HL-60 (cell line): ENCODE data around the gene PGAP6.

Experiments
- DNase-seq, 2 experiments: peaks; one replicate each; pipeline ENCODE4 v3.0.0-alpha.2; 2010 to 2020; ENCODE audit warnings: low read depth in 1 of 2, low spot score in 1 of 2
- H3K27ac ChIP-seq: fragments of 250-450 bp; sonication (Bioruptor Pico); replicated peaks from 2 replicates; pipeline ENCODE4 v1.5.1; 2020; ENCODE audit warnings: mild to moderate bottlenecking, moderate library complexity
- H3K27me3 ChIP-seq: fragments of 250-450 bp; sonication (Bioruptor Pico); 2 replicates; pipeline ENCODE4 v1.5.1; 2021; ENCODE audit warnings: mild to moderate bottlenecking, moderate library complexity; ENCODE audit not compliant: insufficient read depth, poor library complexity, severe bottlenecking
- H3K4me3 ChIP-seq: replicated peaks from 2 replicates; pipeline ENCODE4 v1.5.1; 2011; ENCODE audit warnings: mild to moderate bottlenecking, control low read depth, low read length; ENCODE audit not compliant: insufficient read depth
- GABPA ChIP-seq: IDR thresholded peaks from 2 replicates; pipeline ENCODE4 v1.6.1; 2012; ENCODE audit warnings: low read depth
- POLR2AphosphoS5 ChIP-seq: IDR thresholded peaks from 2 replicates; pipeline ENCODE4 v1.6.1; 2012; ENCODE audit warnings: low read depth
- SPI1 ChIP-seq: IDR thresholded peaks from 2 replicates; pipeline ENCODE4 v1.6.1; 2012; ENCODE audit warnings: low read depth, mild to moderate bottlenecking, borderline replicate concordance
- TF ChIP-seq, protein P1 (sequence below): IDR thresholded peaks from one replicate; pipeline ENCODE4 v1.5.1; 2011; ENCODE audit warnings: low read length, control low read depth, inconsistent platforms; ENCODE audit not compliant: insufficient read depth
- TF ChIP-seq, protein P2 (sequence below): IDR thresholded peaks from 2 replicates; pipeline ENCODE4 v1.6.1; 2012; ENCODE audit warnings: low read depth; ENCODE audit not compliant: insufficient replicate concordance

The PGAP6 gene

GRCh38 chr16:339680-340079 is 42.1 kb downstream of the PGAP6 start:
- H3K27ac ChIP-seq: peak overlapping the region; percentile 94
- no peak overlapping the region for H3K4me3 ChIP-seq
- TF ChIP-seq GABPA: no peak
- TF ChIP-seq POLR2AphosphoS5: peak; percentile 85
- TF ChIP-seq, protein P1, sequence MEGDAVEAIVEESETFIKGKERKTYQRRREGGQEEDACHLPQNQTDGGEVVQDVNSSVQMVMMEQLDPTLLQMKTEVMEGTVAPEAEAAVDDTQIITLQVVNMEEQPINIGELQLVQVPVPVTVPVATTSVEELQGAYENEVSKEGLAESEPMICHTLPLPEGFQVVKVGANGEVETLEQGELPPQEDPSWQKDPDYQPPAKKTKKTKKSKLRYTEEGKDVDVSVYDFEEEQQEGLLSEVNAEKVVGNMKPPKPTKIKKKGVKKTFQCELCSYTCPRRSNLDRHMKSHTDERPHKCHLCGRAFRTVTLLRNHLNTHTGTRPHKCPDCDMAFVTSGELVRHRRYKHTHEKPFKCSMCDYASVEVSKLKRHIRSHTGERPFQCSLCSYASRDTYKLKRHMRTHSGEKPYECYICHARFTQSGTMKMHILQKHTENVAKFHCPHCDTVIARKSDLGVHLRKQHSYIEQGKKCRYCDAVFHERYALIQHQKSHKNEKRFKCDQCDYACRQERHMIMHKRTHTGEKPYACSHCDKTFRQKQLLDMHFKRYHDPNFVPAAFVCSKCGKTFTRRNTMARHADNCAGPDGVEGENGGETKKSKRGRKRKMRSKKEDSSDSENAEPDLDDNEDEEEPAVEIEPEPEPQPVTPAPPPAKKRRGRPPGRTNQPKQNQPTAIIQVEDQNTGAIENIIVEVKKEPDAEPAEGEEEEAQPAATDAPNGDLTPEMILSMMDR: no peak
- TF ChIP-seq SPI1: peak; percentile 5; the same call in 1 of the 2 replicates
- DNase-seq: peak; percentile 54 to 93
- no peaks in the 10 kb centered on the region for H3K27me3 ChIP-seq

DNA sequence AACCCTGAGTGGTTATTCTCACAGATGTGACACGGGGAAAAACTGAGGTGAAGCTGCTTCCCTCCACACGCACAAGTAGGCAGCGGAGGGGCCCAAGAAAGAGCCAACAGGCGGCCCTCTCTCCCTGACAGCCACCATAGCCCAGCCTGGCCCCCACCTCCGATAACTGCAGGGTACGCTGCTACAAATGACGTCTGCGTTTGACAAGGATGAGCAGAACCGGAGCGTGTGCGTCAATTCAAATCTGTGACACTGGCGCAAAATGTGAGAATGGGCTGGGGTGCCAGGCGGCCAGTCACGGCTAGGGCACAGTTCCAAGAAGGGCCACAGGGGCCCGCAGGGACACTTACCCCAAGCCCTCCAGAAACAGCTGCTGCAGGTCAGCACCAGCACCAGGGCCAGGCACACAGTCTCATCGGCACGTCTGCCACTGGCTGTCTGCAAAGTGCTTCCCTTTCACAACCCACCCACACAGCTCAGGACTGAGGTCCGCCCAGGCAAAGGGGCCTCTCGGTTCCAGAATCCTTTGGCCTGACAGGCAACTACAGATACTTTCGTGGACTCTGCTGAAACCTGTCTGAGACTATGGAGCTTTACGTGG is 43.7 kb downstream of the PGAP6 start:
- peak in 1 of 2 experiments; percentile 72 for DNase-seq
- Histone ChIP-seq H3K27me3 (no peaks in the 10 kb centered on the region), H3K27ac (peak overlapping the region; percentile 94), H3K4me3 (no peak overlapping the region)
- TF ChIP-seq, protein P1: no peak
- no peak for TF ChIP-seq GABPA
- no peak for TF ChIP-seq POLR2AphosphoS5
- TF ChIP-seq, protein P2, sequence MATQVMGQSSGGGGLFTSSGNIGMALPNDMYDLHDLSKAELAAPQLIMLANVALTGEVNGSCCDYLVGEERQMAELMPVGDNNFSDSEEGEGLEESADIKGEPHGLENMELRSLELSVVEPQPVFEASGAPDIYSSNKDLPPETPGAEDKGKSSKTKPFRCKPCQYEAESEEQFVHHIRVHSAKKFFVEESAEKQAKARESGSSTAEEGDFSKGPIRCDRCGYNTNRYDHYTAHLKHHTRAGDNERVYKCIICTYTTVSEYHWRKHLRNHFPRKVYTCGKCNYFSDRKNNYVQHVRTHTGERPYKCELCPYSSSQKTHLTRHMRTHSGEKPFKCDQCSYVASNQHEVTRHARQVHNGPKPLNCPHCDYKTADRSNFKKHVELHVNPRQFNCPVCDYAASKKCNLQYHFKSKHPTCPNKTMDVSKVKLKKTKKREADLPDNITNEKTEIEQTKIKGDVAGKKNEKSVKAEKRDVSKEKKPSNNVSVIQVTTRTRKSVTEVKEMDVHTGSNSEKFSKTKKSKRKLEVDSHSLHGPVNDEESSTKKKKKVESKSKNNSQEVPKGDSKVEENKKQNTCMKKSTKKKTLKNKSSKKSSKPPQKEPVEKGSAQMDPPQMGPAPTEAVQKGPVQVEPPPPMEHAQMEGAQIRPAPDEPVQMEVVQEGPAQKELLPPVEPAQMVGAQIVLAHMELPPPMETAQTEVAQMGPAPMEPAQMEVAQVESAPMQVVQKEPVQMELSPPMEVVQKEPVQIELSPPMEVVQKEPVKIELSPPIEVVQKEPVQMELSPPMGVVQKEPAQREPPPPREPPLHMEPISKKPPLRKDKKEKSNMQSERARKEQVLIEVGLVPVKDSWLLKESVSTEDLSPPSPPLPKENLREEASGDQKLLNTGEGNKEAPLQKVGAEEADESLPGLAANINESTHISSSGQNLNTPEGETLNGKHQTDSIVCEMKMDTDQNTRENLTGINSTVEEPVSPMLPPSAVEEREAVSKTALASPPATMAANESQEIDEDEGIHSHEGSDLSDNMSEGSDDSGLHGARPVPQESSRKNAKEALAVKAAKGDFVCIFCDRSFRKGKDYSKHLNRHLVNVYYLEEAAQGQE: no peak
- TF ChIP-seq SPI1: no peak

DNA sequence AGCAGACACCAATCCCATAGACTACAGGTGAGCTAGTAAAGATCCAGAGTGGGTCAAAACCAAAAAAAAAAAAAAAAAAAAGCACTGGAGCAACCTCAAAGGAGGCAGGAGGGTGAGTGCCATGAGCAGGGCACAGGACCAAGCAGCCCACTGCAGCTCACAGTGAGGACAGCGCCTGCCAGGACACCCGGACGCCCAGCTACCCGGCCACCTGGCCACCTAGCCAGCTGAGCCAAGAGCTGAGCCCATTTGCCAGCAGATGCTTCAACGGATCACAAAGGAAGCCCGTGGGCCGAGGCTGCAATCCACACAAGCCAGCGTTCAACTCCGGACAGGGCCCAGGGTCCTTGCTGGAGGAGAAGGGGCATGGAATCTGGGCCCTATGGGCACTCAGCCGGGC is 44.3 kb downstream of the PGAP6 start:
- DNase-seq: no peak
- Histone ChIP-seq H3K27me3 (no peaks in the 10 kb centered on the region), H3K27ac (peak overlapping the region; percentile 94), H3K4me3 (no peak overlapping the region)
- TF ChIP-seq, protein P1: no peak
- TF ChIP-seq SPI1 (no peak), POLR2AphosphoS5 (no peak), GABPA (no peak)
- TF ChIP-seq, protein P2: no peak

- no peak overlapping the region for H3K4me3 ChIP-seq
- H3K27me3 ChIP-seq: no peaks in the 10 kb centered on the region
- DNase-seq: peak in 1 of 2 experiments; percentile 75
- peak overlapping the region; percentile 58 for H3K27ac ChIP-seq
- TF ChIP-seq SPI1: peak; percentile 47; the same call in 1 of the 2 replicates
- TF ChIP-seq POLR2AphosphoS5: no peak
- TF ChIP-seq, protein P1: no peak
- TF ChIP-seq, protein P2: no peak
- no peak for TF ChIP-seq GABPA
Measured at GRCh38 chr16:336269-336668, 45.5 kb downstream of the PGAP6 start.
